ENCODE measurements around the gene SORCS1. TPM values are rescaled to one million over a fixed set of nuclear protein-coding genes. Genes with fewer than 3 reads are reported as not detected.

SORCS1 gene
- total and polyA plus RNA-seq, 2 donors from 2014 or later = 0.76 to 2.4 TPM

GRCh38 chr10:106566873-106567272, 597.6 kb downstream of the SORCS1 start:
- Histone ChIP-seq H3K9ac (ENCODE audit: low read length in 3 of 3) (no peak overlapping the region), H3K9me3 (ENCODE audit: control insufficient read depth in 2 of 3, insufficient read depth in 1 of 3, low read length in 3 of 3) (no peaks in the 10 kb centered on the region), H3K27me3 (ENCODE audit: control insufficient read depth, insufficient read depth, low read length) (no peaks in the 10 kb centered on the region), H3K4me1 (ENCODE audit: control insufficient read depth in 2 of 3, insufficient read depth in 2 of 3, low read depth in 1 of 3, low read length in 3 of 3) (no peaks in the 10 kb centered on the region), H3K36me3 (ENCODE audit: control insufficient read depth in 2 of 3, insufficient read depth in 3 of 3, low read length in 3 of 3) (no peaks in the 10 kb centered on the region), H3K27ac (ENCODE audit: low read depth in 2 of 2, low read length in 2 of 2) (no peak overlapping the region), H3K4me3 (ENCODE audit: low read length in 3 of 3) (no peak overlapping the region)
- TF ChIP-seq, protein P1, sequence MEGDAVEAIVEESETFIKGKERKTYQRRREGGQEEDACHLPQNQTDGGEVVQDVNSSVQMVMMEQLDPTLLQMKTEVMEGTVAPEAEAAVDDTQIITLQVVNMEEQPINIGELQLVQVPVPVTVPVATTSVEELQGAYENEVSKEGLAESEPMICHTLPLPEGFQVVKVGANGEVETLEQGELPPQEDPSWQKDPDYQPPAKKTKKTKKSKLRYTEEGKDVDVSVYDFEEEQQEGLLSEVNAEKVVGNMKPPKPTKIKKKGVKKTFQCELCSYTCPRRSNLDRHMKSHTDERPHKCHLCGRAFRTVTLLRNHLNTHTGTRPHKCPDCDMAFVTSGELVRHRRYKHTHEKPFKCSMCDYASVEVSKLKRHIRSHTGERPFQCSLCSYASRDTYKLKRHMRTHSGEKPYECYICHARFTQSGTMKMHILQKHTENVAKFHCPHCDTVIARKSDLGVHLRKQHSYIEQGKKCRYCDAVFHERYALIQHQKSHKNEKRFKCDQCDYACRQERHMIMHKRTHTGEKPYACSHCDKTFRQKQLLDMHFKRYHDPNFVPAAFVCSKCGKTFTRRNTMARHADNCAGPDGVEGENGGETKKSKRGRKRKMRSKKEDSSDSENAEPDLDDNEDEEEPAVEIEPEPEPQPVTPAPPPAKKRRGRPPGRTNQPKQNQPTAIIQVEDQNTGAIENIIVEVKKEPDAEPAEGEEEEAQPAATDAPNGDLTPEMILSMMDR (IDR thresholded peaks at IDR 0.05; ENCODE audit: borderline replicate concordance, extremely low read depth, insufficient read depth) = no peak
- intact Hi-C loops (cut with DNase I) = no loop called here
- DNase-seq (peak in 2 of 5 donors; percentile 10 to 42), FAIRE-seq (no peak)

DNA sequence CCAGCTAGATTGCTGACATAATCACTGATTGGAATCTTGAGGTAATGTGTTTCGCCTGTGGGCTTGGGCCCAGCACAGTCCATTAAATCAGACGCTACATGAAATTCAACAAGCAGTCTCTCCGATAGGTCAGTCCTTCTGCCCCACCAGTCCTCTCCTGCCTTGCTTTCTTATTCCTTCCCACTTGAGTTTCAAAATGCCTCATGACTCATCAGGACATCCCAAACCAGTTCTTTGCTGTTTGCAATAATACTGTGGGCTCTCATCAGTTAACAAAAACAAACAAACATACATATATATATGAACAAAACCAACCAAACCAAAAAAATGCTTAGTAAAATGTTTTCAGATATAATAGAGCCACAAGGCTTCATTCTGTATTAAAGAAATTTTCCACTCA, 599.0 kb downstream of the SORCS1 start:
- intact Hi-C loops (cut with DNase I) = no loop called here
- no peak for FAIRE-seq
- H3K27me3 ChIP-seq (ENCODE audit: control insufficient read depth, insufficient read depth, low read length) = no peaks in the 10 kb centered on the region
- no peak overlapping the region for H3K4me3 ChIP-seq (ENCODE audit: low read length in 3 of 3)
- no peaks in the 10 kb centered on the region for H3K36me3 ChIP-seq (ENCODE audit: control insufficient read depth in 2 of 3, insufficient read depth in 3 of 3, low read length in 3 of 3)
- DNase-seq = no peak
- H3K9me3 ChIP-seq (ENCODE audit: control insufficient read depth in 2 of 3, insufficient read depth in 1 of 3, low read length in 3 of 3) = no peaks in the 10 kb centered on the region
- TF ChIP-seq, protein P1 (IDR thresholded peaks at IDR 0.05; ENCODE audit: borderline replicate concordance, extremely low read depth, insufficient read depth) = no peak
- no peak overlapping the region for H3K27ac ChIP-seq (ENCODE audit: low read depth in 2 of 2, low read length in 2 of 2)
- no peak overlapping the region for H3K9ac ChIP-seq (ENCODE audit: low read length in 3 of 3)
- no peaks in the 10 kb centered on the region for H3K4me1 ChIP-seq (ENCODE audit: control insufficient read depth in 2 of 3, insufficient read depth in 2 of 3, low read depth in 1 of 3, low read length in 3 of 3)

GRCh38 chr10:106563384-106563783, 601.1 kb downstream of the SORCS1 start:
- Histone ChIP-seq H3K9me3 (ENCODE audit: control insufficient read depth in 2 of 3, insufficient read depth in 1 of 3, low read length in 3 of 3) (no peaks in the 10 kb centered on the region), H3K27ac (ENCODE audit: low read depth in 2 of 2, low read length in 2 of 2) (no peak overlapping the region), H3K4me3 (ENCODE audit: low read length in 3 of 3) (no peak overlapping the region), H3K27me3 (ENCODE audit: control insufficient read depth, insufficient read depth, low read length) (no peaks in the 10 kb centered on the region), H3K4me1 (ENCODE audit: control insufficient read depth in 2 of 3, insufficient read depth in 2 of 3, low read depth in 1 of 3, low read length in 3 of 3) (no peaks in the 10 kb centered on the region), H3K36me3 (ENCODE audit: control insufficient read depth in 2 of 3, insufficient read depth in 3 of 3, low read length in 3 of 3) (no peaks in the 10 kb centered on the region), H3K9ac (ENCODE audit: low read length in 3 of 3) (no peak overlapping the region)
- TF ChIP-seq, protein P1 (IDR thresholded peaks at IDR 0.05; ENCODE audit: borderline replicate concordance, extremely low read depth, insufficient read depth) = no peak
- no peak for DNase-seq
- FAIRE-seq = no peak
- intact Hi-C loops (cut with DNase I) = no loop called here
